HepG2 (cell line): ENCODE results near the gene XRCC5.

Source experiments
- CBX5 ChIP-seq: sonication (generic); formaldehyde crosslinking; IDR thresholded peaks from 2 replicates; pipeline ENCODE4 v1.4.0; 2020; ENCODE audit warnings: missing genetic modification reagents, borderline replicate concordance
- EP300 ChIP-seq, 3 experiments: sonication (generic) in 1 of 3; formaldehyde crosslinking in 1 of 3; IDR thresholded peaks; 2 replicates each; pipeline versions ENCODE4 v1.5.1 to v1.6.1; 2011 to 2020; ENCODE audit warnings: low read depth in 2 of 3, low read length in 2 of 3, borderline replicate concordance in 1 of 3, improper control_type of control experiment in 1 of 3, mild to moderate bottlenecking in 1 of 3, missing genetic modification reagents in 1 of 3, moderate library complexity in 1 of 3
- GABPB1 ChIP-seq: IDR thresholded peaks from 2 replicates; pipeline ENCODE4 v1.6.1; 2016; ENCODE audit warnings: mild to moderate bottlenecking, missing genetic modification reagents, moderate library complexity, missing compliant biosample characterization
- MYNN ChIP-seq: sonication (generic); formaldehyde crosslinking; IDR thresholded peaks from 2 replicates; pipeline ENCODE4 v1.4.0; 2020; ENCODE audit warnings: mild to moderate bottlenecking, low read depth, missing genetic modification reagents
- NBN ChIP-seq: fragments of 450-650 bp; conservative IDR thresholded peaks from 2 replicates; pipeline ENCODE4 v1.6.1; 2017
- NFE2L2 ChIP-seq: fragments of 150-350 bp; IDR thresholded peaks from 2 replicates; pipeline ENCODE4 v1.6.1; 2014; ENCODE audit warnings: low read length
- POLR2A ChIP-seq, 2 experiments: IDR thresholded peaks; 2 replicates each; pipeline ENCODE4 v1.6.1; 2011; ENCODE audit warnings: low read depth in 2 of 2, low read length in 2 of 2, mild to moderate bottlenecking in 1 of 2, moderate library complexity in 1 of 2; ENCODE audit not compliant: insufficient read depth in 1 of 2
- POLR2AphosphoS5 ChIP-seq: IDR thresholded peaks from 2 replicates; pipeline ENCODE4 v1.6.1; 2012; ENCODE audit warnings: low read depth, low read length
- SETDB1 ChIP-seq: sonication (generic); formaldehyde crosslinking; IDR thresholded peaks from 2 replicates; pipeline ENCODE4 v1.5.1; 2020; ENCODE audit warnings: missing genetic modification reagents, mild to moderate bottlenecking, borderline replicate concordance
- SRSF9 ChIP-seq: fragments of 200-400 bp; formaldehyde crosslinking; IDR thresholded peaks from 2 replicates; pipeline ENCODE4 v1.6.1; 2018; ENCODE audit warnings: borderline replicate concordance, mild to moderate bottlenecking, low read depth, low read length; ENCODE audit not compliant: insufficient read depth, poor library complexity, severe bottlenecking
- ZFP41 ChIP-seq: sonication (generic); formaldehyde crosslinking; IDR thresholded peaks from 2 replicates; pipeline ENCODE4 v1.4.0; 2020; ENCODE audit warnings: mild to moderate bottlenecking, missing genetic modification reagents, borderline replicate concordance
- TF ChIP-seq, protein P1 (sequence below): sonication (generic); formaldehyde crosslinking; IDR thresholded peaks from 2 replicates; pipeline ENCODE4 v1.5.0; 2020; ENCODE audit warnings: missing genetic modification reagents

DNA sequence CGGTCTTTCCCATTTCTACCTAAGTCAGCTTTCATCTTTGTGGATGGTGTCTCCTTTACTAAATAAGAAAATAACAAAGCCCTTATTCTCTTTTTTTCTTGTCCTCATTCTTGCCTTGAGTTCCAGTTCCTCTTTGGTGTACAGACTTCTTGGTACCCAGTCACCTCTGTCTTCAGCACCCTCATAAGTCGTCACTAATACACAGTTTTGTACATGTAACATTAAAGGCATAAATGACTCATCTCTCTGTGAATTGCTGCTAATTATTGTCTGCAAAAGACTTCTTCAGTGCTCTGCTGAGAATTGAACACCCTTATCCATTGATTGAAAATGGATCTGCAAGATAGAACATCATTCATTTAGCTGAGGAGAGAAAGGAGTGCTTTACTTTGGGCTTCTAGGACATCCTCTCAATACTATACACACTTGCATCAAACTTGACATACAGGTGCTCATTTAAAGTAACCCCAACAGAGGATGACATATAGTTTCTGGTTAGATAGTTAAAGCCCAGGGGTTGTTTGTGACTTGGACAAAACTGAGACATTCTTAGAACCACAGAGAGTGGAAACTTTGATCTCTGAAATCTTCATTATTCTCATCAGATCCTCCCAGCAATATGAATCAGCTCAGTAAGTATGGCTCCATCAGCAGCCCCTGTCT lies 97.0 kb downstream of the XRCC5 start:
- TF ChIP-seq SRSF9, result no peak
- no peak for TF ChIP-seq SETDB1 (CRISPR knock-in tag)
- TF ChIP-seq NBN, result no peak
- no peak for TF ChIP-seq POLR2A (IDR thresholded peaks at IDR 0.05; ENCODE audit: insufficient read depth in 1 of 2, low read depth in 2 of 2, low read length in 2 of 2)
- TF ChIP-seq POLR2AphosphoS5, result no peak
- no peak for TF ChIP-seq ZFP41 (CRISPR knock-in tag)
- TF ChIP-seq GABPB1 (CRISPR knock-in tag), result no peak
- no peak for TF ChIP-seq CBX5 (CRISPR knock-in tag)
- TF ChIP-seq, protein P1, sequence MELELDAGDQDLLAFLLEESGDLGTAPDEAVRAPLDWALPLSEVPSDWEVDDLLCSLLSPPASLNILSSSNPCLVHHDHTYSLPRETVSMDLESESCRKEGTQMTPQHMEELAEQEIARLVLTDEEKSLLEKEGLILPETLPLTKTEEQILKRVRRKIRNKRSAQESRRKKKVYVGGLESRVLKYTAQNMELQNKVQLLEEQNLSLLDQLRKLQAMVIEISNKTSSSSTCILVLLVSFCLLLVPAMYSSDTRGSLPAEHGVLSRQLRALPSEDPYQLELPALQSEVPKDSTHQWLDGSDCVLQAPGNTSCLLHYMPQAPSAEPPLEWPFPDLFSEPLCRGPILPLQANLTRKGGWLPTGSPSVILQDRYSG (CRISPR knock-in tag), result no peak
- TF ChIP-seq MYNN (CRISPR knock-in tag), result no peak
- TF ChIP-seq EP300 (IDR thresholded peaks at IDR 0.05; ENCODE audit: low read depth in 2 of 2, low read length in 2 of 2), result no peak
- TF ChIP-seq EP300 (CRISPR knock-in tag; IDR thresholded peaks at IDR 0.05; ENCODE audit: borderline replicate concordance), result no peak
- TF ChIP-seq NFE2L2, result no peak
